ENCODE data around the gene TCP11L1.
"Not testable (repeated sequence)": the region's sequence is repeated elsewhere in the genome, so short reads cannot be mapped to it uniquely, and the experiment has no call there.

- TF ChIP-seq ZNF311 (tag by site-specific recombination; IDR thresholded peaks at IDR 0.05; ENCODE audit: borderline replicate concordance); CTCF (tag by site-specific recombination; IDR thresholded peaks at IDR 0.05); SP7 (tag by site-specific recombination; IDR thresholded peaks at IDR 0.05); MEIS1 (CRISPR knock-in tag; IDR thresholded peaks at IDR 0.05; ENCODE audit: borderline replicate concordance); ZNF24 (tag by site-specific recombination; IDR thresholded peaks at IDR 0.05); IKZF3 (tag by site-specific recombination; IDR thresholded peaks at IDR 0.05); ZNF510 (tag by site-specific recombination; IDR thresholded peaks at IDR 0.05; ENCODE audit: insufficient replicate concordance); ZNF704 (tag by site-specific recombination; IDR thresholded peaks at IDR 0.05); ZBTB21 (tag by site-specific recombination; IDR thresholded peaks at IDR 0.05); ZNF560 (tag by site-specific recombination; IDR thresholded peaks at IDR 0.05; ENCODE audit: borderline replicate concordance); YY1 (tag by site-specific recombination; IDR thresholded peaks at IDR 0.05); ZNF16 (tag by site-specific recombination; IDR thresholded peaks at IDR 0.05; ENCODE audit: low read depth); ZNF692 (tag by site-specific recombination; IDR thresholded peaks at IDR 0.05): not testable (repeated sequence)
Observed at GRCh38 chr11:33048701-33049100, 9.3 kb downstream of the TCP11L1 start.
